Natural killer cell treated with Interleukin-12 subunit alpha and Interleukin-12 subunit beta and Interleukin-15 and Interleukin-18, amount 100 ng/mL, for 72 hours (primary cell): Measurements from ENCODE around the gene IFIH1. TPM values are rescaled to one million over a fixed set of nuclear protein-coding genes. Genes with fewer than 3 reads are reported as not detected.

Source experiments
- ATAC-seq, 2 donors: fragments of 150-1000 bp; cut with Tn5 transposase in 1 of 2; sonication (Bioruptor Pico), chemical (Tn5 transposase) in 1 of 2; 2 replicates each; pipeline ENCODE4 v1.10.0; 2021
- DNase-seq: peaks from one replicate; pipeline ENCODE4 v3.0.0; 2022; ENCODE audit warnings: low spot score
- H3K27ac Mint-ChIP-seq, 2 donors: 1 replicate in 1 of 2; 2 replicates in 1 of 2; pipeline ENCODE4 v1.8.0; 2022; ENCODE audit warnings: mixed read lengths in 2 of 2, mild to moderate bottlenecking in 1 of 2, moderate library complexity in 1 of 2
- H3K27me3 Mint-ChIP-seq, 2 donors: 1 replicate in 1 of 2; 2 replicates in 1 of 2; pipeline ENCODE4 v1.8.0; 2022; ENCODE audit warnings: mixed read lengths in 2 of 2
- H3K36me3 Mint-ChIP-seq: one replicate; pipeline ENCODE4 v1.8.0; 2022; ENCODE audit warnings: mixed read lengths
- H3K4me1 Mint-ChIP-seq, 2 donors: 1 replicate in 1 of 2; 2 replicates in 1 of 2; pipeline ENCODE4 v1.8.0; 2022; ENCODE audit warnings: low read depth in 2 of 2, mixed read lengths in 2 of 2, mild to moderate bottlenecking in 1 of 2
- H3K4me3 Mint-ChIP-seq: one replicate; pipeline ENCODE4 v1.8.0; 2022; ENCODE audit warnings: mixed read lengths
- H3K9me3 Mint-ChIP-seq: 2 replicates; pipeline ENCODE4 v1.8.0; 2022; ENCODE audit warnings: mixed read lengths
- total RNA-seq, 2 donors: library from RNA; stranded (reverse); gene quantifications; one replicate each; pipeline ENCODE4 v1.2.3, GENCODE V29; 2022

Gene IFIH1
- total RNA-seq, 2 donors from 2014 or later, result 26.7 to 30.9 TPM

DNA sequence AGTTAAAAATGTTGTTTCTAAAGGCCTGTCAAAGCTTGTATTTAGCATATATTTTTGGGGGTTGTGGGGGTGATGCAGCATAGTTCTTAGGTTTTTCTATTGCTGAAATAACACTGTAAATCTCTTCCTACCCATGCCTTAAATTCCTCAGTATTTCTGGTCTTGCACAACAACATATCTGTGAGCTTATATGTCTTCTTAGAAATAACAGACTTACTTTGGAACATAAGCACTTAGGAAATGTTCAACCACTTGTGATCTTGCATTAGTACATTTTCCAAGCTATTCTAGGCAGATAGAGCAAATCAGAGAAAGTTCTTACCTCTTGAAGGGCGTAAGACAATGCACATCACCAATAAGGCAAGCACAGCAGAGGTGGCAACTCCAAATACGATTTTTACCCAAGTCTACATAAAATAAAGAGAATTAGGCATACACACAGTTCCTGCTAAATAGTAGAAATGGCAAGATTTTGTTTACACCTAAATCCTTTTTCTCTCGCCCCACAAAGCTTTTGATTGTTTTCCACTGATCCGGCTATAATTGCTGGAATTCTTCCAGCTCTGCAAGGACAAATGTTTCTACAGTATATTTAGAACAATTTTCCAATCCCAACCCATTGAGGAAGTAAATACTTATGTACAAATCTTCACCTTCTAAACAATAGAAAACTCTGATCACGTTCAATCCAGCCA lies 75.8 kb downstream of the IFIH1 start:
- H3K36me3 Mint-ChIP-seq, result no peaks in the 10 kb centered on the region
- DNase-seq (no peak), ATAC-seq (no peak)
- no peaks in the 10 kb centered on the region for H3K9me3 Mint-ChIP-seq
- H3K27ac Mint-ChIP-seq, result no peak overlapping the region
- H3K4me1 Mint-ChIP-seq, result no peaks in the 10 kb centered on the region
- no peak overlapping the region for H3K4me3 Mint-ChIP-seq
- peaks cover 32 to 40% of the 10 kb centered on the region in 2 donors for H3K27me3 Mint-ChIP-seq

DNA sequence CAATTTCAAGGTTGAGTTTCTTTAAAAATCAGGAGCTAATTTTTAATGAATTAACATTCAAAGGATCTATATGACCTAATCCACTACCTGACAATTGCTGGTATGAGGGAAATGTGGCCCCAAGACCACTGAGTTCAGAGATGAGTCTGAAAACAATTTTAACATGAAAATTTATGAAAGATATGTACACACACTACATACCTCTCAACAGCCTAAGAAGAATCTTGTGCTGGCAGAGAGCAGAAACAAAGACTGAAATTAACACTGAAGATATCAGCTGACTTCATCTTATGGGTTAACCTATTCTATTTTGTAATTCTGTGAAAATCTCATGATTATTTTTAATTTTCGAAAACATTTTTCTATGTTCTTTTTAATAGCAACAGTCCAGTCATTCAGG lies 76.9 kb downstream of the IFIH1 start:
- ATAC-seq (no peak), DNase-seq (no peak)
- H3K36me3 Mint-ChIP-seq, result no peaks in the 10 kb centered on the region
- H3K27ac Mint-ChIP-seq, result no peak overlapping the region
- no peaks in the 10 kb centered on the region for H3K4me1 Mint-ChIP-seq
- peaks cover 32 to 40% of the 10 kb centered on the region in 2 donors for H3K27me3 Mint-ChIP-seq
- H3K9me3 Mint-ChIP-seq, result no peaks in the 10 kb centered on the region
- no peak overlapping the region for H3K4me3 Mint-ChIP-seq

DNA sequence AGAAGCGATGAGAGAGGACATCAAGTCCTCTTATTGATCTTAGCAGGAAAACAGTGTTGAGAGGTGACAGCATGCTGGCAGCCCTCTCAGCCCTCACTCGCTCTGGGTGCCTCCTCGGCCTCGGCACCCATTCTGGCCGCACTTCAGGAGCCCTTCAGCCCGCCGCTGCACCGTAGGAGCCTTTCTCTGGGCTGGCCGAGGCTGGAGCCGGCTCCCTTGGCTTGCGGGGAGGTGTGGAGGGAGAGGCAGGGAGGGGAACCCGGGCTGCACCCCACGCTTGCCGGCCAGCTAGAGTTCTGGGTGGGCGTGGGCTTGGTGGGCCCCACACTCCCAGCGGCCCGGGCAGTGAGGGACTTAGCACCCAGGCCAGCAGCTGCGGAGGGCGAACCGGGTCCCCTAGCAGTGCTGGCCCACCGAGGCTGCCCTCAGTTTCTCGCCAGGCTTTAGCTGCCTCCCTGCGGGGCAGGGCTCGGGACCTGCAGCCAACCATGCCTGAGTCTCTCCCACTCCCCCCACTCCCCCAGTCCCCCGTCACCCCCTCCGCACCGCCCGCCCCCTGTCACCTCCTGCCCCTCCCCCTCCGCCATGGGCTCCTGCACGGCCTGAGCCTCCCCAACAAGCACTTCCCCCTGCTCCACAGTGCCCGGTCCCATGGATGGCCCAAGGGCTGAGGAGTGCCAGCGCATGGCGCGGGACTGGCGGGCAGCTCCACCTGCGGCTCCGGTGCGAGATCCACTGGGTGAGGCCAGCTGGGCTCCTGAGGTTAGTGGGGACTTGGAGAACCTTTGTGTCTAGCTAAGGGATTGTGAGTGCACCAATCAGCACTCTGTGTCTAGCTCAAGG lies 83.6 kb downstream of the IFIH1 start:
- Mint-ChIP-seq H3K27ac (no peak overlapping the region), H3K4me3 (no peak overlapping the region), H3K9me3 (no peaks in the 10 kb centered on the region), H3K27me3 (peaks cover 24 to 38% of the 10 kb centered on the region in 2 donors), H3K36me3 (no peaks in the 10 kb centered on the region), H3K4me1 (no peaks in the 10 kb centered on the region)
- ATAC-seq (no peak), DNase-seq (no peak)

DNA sequence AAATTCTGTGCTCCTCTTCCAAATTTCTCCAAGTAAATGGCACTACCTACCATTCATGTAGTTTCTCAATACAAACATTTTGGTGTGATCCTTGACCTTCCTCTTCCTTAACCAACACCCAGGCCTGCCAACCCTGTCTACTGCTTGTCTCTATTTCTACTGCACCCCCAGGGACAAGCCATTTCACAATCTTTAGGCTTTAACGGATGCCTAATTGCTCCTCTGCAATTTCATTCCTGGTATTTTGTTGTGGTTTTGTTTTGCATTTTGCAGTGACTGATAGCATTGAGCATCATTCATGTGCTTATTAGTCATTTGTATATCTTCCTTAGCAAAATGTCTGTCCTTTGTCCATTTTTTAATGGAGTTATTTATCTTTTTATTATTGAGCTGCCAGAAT lies 85.3 kb downstream of the IFIH1 start:
- DNase-seq (no peak), ATAC-seq (no peak)
- H3K27ac Mint-ChIP-seq, result no peak overlapping the region
- no peaks in the 10 kb centered on the region for H3K4me1 Mint-ChIP-seq
- peaks cover 19 to 28% of the 10 kb centered on the region in 2 donors for H3K27me3 Mint-ChIP-seq
- no peaks in the 10 kb centered on the region for H3K36me3 Mint-ChIP-seq
- H3K4me3 Mint-ChIP-seq, result no peak overlapping the region
- no peaks in the 10 kb centered on the region for H3K9me3 Mint-ChIP-seq

DNA sequence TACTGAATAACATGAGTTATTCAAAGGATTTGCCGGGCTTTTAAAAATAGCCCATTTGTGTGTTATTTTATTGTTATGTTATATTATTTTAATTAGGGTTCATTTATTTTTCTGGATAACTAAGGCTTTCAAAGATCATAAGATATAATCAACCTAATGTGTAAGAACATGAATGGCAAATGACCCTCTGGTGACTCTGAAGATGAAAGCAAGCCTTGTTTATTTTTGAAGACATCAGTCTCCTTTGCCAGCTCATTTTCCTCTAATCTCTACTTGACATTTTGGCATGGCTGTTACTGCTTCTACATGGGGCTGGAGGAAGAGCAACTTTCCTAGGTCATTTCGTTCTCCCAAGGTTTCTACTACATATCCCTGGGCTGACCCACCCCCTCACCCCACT lies 85.8 kb downstream of the IFIH1 start:
- peaks cover 25 to 32% of the 10 kb centered on the region in 2 donors for H3K27me3 Mint-ChIP-seq
- DNase-seq, result no peak
- no peaks in the 10 kb centered on the region for H3K36me3 Mint-ChIP-seq
- H3K4me3 Mint-ChIP-seq, result no peak overlapping the region
- H3K9me3 Mint-ChIP-seq, result no peaks in the 10 kb centered on the region
- no peak for ATAC-seq
- H3K4me1 Mint-ChIP-seq, result no peaks in the 10 kb centered on the region
- H3K27ac Mint-ChIP-seq, result no peak overlapping the region

DNA sequence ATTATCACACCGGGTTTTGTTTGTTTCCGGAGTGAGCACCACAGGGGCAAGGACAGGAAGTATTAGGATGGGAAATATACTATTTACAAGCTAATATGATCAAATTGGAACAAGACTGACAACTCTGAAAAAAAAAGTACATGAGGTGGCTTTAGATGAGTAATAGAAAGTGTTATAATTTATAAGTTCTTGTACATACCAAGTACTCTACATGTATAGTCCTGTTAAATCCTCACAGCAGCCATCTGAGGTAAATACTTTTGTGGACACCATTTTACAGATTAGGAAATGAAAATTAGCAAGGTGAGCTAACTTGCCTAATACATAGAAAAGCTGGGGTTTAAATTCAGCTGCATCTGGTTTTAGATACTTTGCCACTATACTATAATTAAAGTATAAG lies 86.5 kb downstream of the IFIH1 start:
- Mint-ChIP-seq H3K27me3 (peaks cover 27 to 36% of the 10 kb centered on the region in 2 donors), H3K9me3 (no peaks in the 10 kb centered on the region)

DNA sequence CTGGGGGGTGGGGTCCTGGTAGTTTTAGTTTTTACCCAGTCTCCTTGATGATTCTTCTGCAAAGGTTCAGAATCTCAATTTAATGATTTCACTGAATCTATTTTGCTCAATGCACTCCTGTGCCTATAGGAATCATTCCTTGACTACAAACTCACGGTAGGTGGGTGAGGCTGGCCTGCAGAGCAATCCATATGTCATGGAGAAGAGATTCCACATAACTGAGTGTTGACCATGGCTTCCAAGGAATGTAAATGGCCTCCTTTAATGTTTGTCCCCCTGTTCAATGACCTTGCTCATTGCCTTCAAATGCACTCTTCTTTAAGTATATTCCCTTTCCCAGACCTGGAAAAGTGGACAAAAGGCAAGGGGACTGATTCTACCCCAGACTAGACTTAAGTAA lies 87.7 kb downstream of the IFIH1 start:
- ATAC-seq, result no peak
- no peak for DNase-seq
- Mint-ChIP-seq H3K4me1 (no peaks in the 10 kb centered on the region), H3K27me3 (peaks cover 26 to 28% of the 10 kb centered on the region in 2 donors), H3K27ac (no peak overlapping the region), H3K36me3 (no peaks in the 10 kb centered on the region), H3K9me3 (no peaks in the 10 kb centered on the region), H3K4me3 (no peak overlapping the region)

More for the DNA sequence above, 86.5 kb downstream of the IFIH1 start:
- H3K4me3 Mint-ChIP-seq, result no peak overlapping the region
- DNase-seq, result no peak
- no peak overlapping the region for H3K27ac Mint-ChIP-seq
- no peaks in the 10 kb centered on the region for H3K36me3 Mint-ChIP-seq
- no peaks in the 10 kb centered on the region for H3K4me1 Mint-ChIP-seq
- ATAC-seq, result no peak

DNA sequence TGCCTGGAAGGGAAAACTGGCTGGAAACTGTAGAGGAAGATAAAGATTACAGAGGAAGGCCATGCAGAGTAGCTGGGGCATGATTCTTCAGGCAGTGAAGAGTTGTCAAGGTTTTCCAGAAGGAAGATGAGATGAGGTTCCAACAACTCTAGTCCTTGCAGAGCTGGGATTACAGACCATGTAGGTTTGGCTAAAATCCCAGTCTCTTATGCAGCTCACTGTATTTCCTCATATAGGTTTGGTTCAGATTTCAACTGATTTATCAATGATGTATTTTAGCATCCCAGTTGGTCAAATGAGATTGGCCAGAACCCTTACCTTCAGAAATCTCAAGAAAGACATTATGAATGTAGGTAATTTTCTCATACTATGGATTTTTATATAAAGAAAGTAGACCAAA lies 91.6 kb downstream of the IFIH1 start:
- H3K9me3 Mint-ChIP-seq, result no peaks in the 10 kb centered on the region
- no peak overlapping the region for H3K27ac Mint-ChIP-seq
- H3K4me3 Mint-ChIP-seq, result no peak overlapping the region
- peaks cover 21 to 22% of the 10 kb centered on the region in 2 donors for H3K27me3 Mint-ChIP-seq
- H3K36me3 Mint-ChIP-seq, result no peaks in the 10 kb centered on the region
- ATAC-seq (no peak), DNase-seq (no peak)
- no peaks in the 10 kb centered on the region for H3K4me1 Mint-ChIP-seq

DNA sequence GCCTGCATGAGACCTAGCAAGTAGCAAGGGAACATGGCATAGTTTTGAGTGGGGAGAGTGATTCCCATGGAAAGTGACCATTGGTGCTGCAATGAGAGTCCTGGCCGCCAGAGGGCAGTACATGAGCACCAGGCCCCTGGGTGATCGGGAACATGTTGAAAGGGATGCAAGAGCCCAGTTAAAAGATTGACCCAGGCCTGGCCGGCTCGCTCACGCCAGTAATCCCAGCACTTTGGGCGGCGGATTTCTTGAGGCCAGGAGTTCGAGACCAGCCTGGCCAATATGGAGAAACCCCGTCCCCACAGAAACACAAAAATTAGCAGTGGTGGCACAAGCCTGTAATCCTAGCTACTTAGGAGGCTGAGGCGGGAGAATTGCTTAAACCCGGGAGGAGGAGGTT lies 97.4 kb downstream of the IFIH1 start:
- peak; percentile 76 to 81 for ATAC-seq
- DNase-seq, result peak; percentile 80
- no peaks in the 10 kb centered on the region for H3K36me3 Mint-ChIP-seq

DNA sequence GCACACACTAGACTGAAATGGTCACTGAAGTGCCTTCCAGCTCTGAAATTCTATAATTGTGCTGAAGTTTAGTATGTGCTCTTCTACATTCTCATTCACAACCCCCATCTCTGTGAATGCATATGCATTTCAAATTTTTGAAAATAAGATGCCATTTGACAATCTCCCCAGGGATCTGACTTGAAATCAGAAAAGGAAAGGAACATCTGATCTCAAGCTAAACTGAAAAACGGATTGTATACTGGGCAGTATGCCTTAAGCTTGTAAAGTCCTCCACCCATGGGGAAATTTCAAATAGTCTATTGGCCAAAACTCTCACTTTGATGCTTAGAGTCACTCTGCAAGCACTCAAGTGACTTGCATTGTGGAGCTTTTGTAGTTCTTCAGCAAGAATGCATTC lies 98.1 kb downstream of the IFIH1 start:
- Mint-ChIP-seq H3K27ac (no peak overlapping the region), H3K9me3 (no peaks in the 10 kb centered on the region), H3K36me3 (no peaks in the 10 kb centered on the region), H3K4me1 (peaks cover 0 to 3% of the 10 kb centered on the region in 2 donors), H3K4me3 (no peak overlapping the region), H3K27me3 (peaks cover 21 to 36% of the 10 kb centered on the region in 2 donors)
- ATAC-seq (no peak), DNase-seq (no peak)

More for the DNA sequence above, 97.4 kb downstream of the IFIH1 start:
- Mint-ChIP-seq H3K9me3 (no peaks in the 10 kb centered on the region), H3K27me3 (peaks cover 21 to 36% of the 10 kb centered on the region in 2 donors), H3K4me1 (peaks cover 0 to 3% of the 10 kb centered on the region in 2 donors), H3K4me3 (no peak overlapping the region), H3K27ac (no peak overlapping the region)

DNA sequence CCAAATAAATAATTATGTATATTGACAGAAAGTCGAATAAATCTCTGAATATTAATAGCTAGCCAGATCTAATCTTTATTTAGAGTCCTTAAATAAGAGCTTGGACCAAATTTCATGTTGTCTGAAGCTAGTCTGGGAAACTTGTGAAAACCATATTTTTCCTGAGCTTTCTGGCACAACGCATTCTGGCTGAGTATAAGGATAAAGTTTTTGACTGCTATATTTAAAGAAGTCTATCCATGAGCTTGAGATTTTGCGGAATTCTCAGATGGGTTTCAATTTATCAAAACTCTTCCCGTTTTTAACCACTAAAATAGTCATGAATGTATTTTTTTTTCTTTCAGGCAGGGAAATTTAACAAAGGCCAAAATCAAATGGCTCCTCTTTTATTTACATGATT lies 99.1 kb downstream of the IFIH1 start:
- no peak overlapping the region for H3K27ac Mint-ChIP-seq
- ATAC-seq (no peak), DNase-seq (no peak)
- peaks cover 0 to 3% of the 10 kb centered on the region in 2 donors for H3K4me1 Mint-ChIP-seq
- no peak overlapping the region for H3K4me3 Mint-ChIP-seq
- H3K36me3 Mint-ChIP-seq, result no peaks in the 10 kb centered on the region
- peaks cover 17 to 29% of the 10 kb centered on the region in 2 donors for H3K27me3 Mint-ChIP-seq
- H3K9me3 Mint-ChIP-seq, result no peaks in the 10 kb centered on the region

DNA sequence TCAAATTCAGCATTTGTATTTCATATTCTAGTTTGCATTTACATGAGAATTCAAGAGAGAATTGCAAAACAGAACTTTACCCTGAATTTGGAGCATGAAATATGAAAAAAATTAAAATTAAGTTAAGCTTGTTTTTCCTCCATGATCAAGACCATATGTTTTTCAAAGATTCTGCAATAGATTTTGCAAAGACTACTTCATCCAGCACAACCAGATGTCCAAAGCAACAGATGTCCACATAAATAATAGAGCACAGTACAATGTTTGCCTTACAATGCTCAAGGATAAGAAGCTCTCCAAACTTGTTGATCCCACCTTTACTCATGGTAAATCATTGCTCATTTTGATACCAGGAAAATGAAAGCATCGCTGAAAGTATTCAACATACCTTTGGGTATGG lies 100.9 kb downstream of the IFIH1 start:
- no peaks in the 10 kb centered on the region for H3K36me3 Mint-ChIP-seq
- no peak for ATAC-seq

More for the DNA sequence above, 100.9 kb downstream of the IFIH1 start:
- Mint-ChIP-seq H3K27me3 (peaks cover 17 to 29% of the 10 kb centered on the region in 2 donors), H3K27ac (no peak overlapping the region), H3K9me3 (no peaks in the 10 kb centered on the region), H3K4me3 (no peak overlapping the region), H3K4me1 (peaks cover 0 to 3% of the 10 kb centered on the region in 2 donors)
- no peak for DNase-seq
